ENCODE data around the gene UTP4.
"Not testable (repeated sequence)": the region's sequence is repeated elsewhere in the genome, so short reads cannot be mapped to it uniquely, and the experiment has no call there.

Gene UTP4

GRCh38 chr16:69126801-69127200 lies 5.6 kb upstream of the UTP4 start:
- FAIRE-seq; DNase-seq (ENCODE audit: insufficient read length, low spot score): not testable (repeated sequence)

GRCh38 chr16:69127966-69128510 lies 4.4 kb upstream of the UTP4 start:
- FAIRE-seq, result no peak

GRCh38 chr16:69130461-69130860 lies 2.0 kb upstream of the UTP4 start:
- DNase-seq (ENCODE audit: insufficient read length, low spot score) (no peak), FAIRE-seq (no peak)

More at GRCh38 chr16:69127966-69128510, 4.4 kb upstream of the UTP4 start:
- no peak for DNase-seq (ENCODE audit: insufficient read length, low spot score)

- DNase-seq (ENCODE audit: insufficient read length, low spot score), result no peak
These were observed 1.1 kb upstream of the UTP4 start for GRCh38 chr16:69131167-69131838.

GRCh38 chr16:69131839-69132423 lies 518 bp upstream of the UTP4 start:
- peak; percentile 86 for DNase-seq (ENCODE audit: insufficient read length, low spot score)

More at GRCh38 chr16:69131167-69131838, 1.1 kb upstream of the UTP4 start:
- FAIRE-seq, result no peak

GRCh38 chr16:69133373-69133954 lies 1.0 kb downstream of the UTP4 start:
- FAIRE-seq (no peak), DNase-seq (ENCODE audit: insufficient read length, low spot score) (no peak)

More at GRCh38 chr16:69131839-69132423, 518 bp upstream of the UTP4 start:
- peak; percentile 69 for FAIRE-seq

GRCh38 chr16:69138608-69139007 lies 6.2 kb downstream of the UTP4 start:
- DNase-seq (ENCODE audit: insufficient read length, low spot score) (no peak), FAIRE-seq (no peak)

GRCh38 chr16:69139464-69139863 lies 7.0 kb downstream of the UTP4 start:
- FAIRE-seq; DNase-seq (ENCODE audit: insufficient read length, low spot score): not testable (repeated sequence)

- FAIRE-seq (no peak), DNase-seq (ENCODE audit: insufficient read length, low spot score) (no peak)
These were observed 8.6 kb downstream of the UTP4 start for GRCh38 chr16:69141014-69141413.

- no peak for FAIRE-seq
- no peak for DNase-seq (ENCODE audit: insufficient read length, low spot score)
These were observed 9.5 kb downstream of the UTP4 start for GRCh38 chr16:69141936-69142335.

- DNase-seq (ENCODE audit: insufficient read length, low spot score) (no peak), FAIRE-seq (peak; percentile 67)
These were observed 10.7 kb downstream of the UTP4 start for GRCh38 chr16:69143116-69143515.

- FAIRE-seq, result no peak
- no peak for DNase-seq (ENCODE audit: insufficient read length, low spot score)
These were observed 13.2 kb downstream of the UTP4 start for GRCh38 chr16:69145658-69146057.

GRCh38 chr16:69149621-69150020 lies 17.2 kb downstream of the UTP4 start:
- FAIRE-seq, result not testable (repeated sequence)

GRCh38 chr16:69150146-69150865 lies 17.9 kb downstream of the UTP4 start:
- FAIRE-seq, result no peak
- peak; percentile 76 for DNase-seq (ENCODE audit: insufficient read length, low spot score)

More at GRCh38 chr16:69149621-69150020, 17.2 kb downstream of the UTP4 start:
- DNase-seq (ENCODE audit: insufficient read length, low spot score), result not testable (repeated sequence)

- no peak for DNase-seq (ENCODE audit: insufficient read length, low spot score)
- FAIRE-seq, result no peak
These were observed 24.7 kb downstream of the UTP4 start for GRCh38 chr16:69157196-69157595.

GRCh38 chr16:69160192-69160591 lies 27.7 kb downstream of the UTP4 start:
- FAIRE-seq, result no peak

GRCh38 chr16:69165584-69165983 lies 33.1 kb downstream of the UTP4 start:
- FAIRE-seq, result no peak

More at GRCh38 chr16:69160192-69160591, 27.7 kb downstream of the UTP4 start:
- no peak for DNase-seq (ENCODE audit: insufficient read length, low spot score)

GRCh38 chr16:69166221-69166833 lies 33.9 kb downstream of the UTP4 start:
- DNase-seq (ENCODE audit: insufficient read length, low spot score), result no peak

More at GRCh38 chr16:69165584-69165983, 33.1 kb downstream of the UTP4 start:
- DNase-seq (ENCODE audit: insufficient read length, low spot score), result no peak

GRCh38 chr16:69166946-69167930 lies 34.8 kb downstream of the UTP4 start:
- FAIRE-seq (no peak), DNase-seq (ENCODE audit: insufficient read length, low spot score) (no peak)

More at GRCh38 chr16:69166221-69166833, 33.9 kb downstream of the UTP4 start:
- FAIRE-seq, result no peak
